ENCODE data around the gene GXYLT2.

The GXYLT2 gene

DNA sequence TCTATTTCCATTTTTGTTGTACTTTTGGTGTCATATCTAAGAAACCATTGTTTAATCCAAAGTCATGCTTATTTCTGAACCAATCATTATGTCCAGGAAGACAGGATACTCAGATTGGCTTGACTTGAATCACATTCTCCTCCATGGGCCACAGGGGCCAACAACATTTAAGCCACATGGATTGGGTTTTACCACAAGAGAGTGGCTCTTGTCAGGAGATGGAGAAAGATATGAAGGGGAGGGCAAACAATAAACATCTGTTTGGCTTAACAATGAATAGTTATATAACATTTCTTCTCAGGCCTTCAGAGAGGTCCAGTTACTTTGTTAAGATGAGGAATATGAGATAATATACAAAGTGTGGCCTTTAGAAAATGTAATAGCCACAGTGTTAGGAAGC lies 44.6 kb downstream of the GXYLT2 start:
- no peak for DNase-seq (ENCODE audit: low read depth)
- TF ChIP-seq, protein P1, sequence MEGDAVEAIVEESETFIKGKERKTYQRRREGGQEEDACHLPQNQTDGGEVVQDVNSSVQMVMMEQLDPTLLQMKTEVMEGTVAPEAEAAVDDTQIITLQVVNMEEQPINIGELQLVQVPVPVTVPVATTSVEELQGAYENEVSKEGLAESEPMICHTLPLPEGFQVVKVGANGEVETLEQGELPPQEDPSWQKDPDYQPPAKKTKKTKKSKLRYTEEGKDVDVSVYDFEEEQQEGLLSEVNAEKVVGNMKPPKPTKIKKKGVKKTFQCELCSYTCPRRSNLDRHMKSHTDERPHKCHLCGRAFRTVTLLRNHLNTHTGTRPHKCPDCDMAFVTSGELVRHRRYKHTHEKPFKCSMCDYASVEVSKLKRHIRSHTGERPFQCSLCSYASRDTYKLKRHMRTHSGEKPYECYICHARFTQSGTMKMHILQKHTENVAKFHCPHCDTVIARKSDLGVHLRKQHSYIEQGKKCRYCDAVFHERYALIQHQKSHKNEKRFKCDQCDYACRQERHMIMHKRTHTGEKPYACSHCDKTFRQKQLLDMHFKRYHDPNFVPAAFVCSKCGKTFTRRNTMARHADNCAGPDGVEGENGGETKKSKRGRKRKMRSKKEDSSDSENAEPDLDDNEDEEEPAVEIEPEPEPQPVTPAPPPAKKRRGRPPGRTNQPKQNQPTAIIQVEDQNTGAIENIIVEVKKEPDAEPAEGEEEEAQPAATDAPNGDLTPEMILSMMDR (IDR thresholded peaks at IDR 0.05; ENCODE audit: low read depth, low read length, missing control alignments) = no peak

DNA sequence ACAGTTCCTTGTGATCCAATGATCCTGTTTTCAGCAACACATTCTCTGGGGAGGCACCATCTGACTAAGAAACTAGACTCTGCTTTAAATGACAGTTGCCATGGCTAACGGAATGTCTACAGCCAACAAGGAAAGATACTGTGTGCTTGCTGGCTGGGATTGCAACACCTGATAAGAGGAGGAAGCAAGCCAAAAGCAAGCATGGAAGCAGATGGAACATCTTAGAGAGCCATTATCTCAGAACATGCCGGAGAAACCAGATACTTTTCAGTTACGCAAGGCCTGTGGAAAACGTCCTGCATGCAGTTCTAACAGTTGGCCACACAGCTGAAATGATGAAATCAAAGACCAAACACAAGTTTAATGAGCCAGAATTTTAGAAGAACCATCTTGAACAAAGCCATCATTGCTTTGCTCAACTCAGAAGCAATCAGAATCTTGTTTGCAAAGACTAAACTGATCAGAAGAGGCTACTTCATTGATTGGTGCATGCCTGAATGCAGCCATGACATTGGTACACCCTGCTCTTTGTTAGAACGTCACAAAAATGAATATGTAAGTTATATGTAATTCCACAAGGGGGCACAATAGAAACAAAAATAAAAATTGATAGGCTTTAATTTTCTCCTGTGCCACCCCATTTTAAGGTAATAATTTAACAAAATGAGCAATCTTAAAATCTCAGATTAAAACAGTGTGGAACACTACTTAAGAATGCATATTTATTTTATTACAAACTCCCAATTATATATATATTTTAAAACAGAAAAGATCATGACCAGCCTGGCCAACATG lies 50.8 kb downstream of the GXYLT2 start:
- TF ChIP-seq, protein P1 (IDR thresholded peaks at IDR 0.05; ENCODE audit: low read depth, low read length, missing control alignments) = peak; percentile 53
- no peak overlapping the region for H3K4me3 ChIP-seq (ENCODE audit: low read depth, low read length)
- DNase-seq (ENCODE audit: low read depth) = no peak

More for the DNA sequence above, 44.6 kb downstream of the GXYLT2 start:
- H3K4me3 ChIP-seq (ENCODE audit: low read depth, low read length) = no peak overlapping the region

DNA sequence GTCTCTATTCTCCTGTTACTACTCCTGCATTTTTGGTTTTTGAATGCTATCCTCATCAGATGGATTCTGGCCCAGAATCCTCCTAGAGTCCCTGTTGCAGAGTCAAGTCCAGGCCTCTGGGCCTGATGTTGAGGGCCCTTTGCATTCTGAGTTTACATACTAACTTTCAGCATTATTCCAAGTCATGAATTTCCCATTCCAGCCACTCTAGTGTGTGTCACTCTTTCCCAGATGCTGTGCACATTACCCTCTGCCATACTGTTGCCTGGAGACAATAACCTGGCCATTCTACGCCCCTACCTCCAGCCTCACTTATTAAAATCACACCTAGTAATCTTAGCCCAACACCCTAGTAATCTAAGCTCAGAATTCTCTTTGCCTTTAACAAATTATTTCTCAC lies 53.4 kb downstream of the GXYLT2 start:
- TF ChIP-seq, protein P1 (IDR thresholded peaks at IDR 0.05; ENCODE audit: low read depth, low read length, missing control alignments) = no peak
- no peak overlapping the region for H3K4me3 ChIP-seq (ENCODE audit: low read depth, low read length)
- DNase-seq (ENCODE audit: low read depth) = no peak

DNA sequence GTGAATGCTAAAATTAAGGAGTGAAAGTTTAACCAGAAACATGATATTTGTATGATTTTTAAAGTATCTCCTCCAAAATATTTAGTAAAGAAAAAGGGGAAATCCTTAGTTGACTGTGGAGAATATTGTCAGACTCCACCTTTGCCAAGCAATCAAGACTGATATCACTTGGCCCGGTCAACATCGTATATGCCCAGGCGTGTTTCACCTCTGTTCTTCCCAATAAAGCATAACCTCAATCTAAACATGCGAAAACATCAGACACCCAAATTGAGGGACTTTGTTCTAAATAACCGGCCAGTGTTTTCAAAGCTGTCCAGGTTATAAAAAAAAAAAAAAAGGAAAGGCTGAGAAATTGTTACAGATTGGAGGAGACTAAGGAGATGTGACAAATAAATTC lies 54.6 kb downstream of the GXYLT2 start:
- TF ChIP-seq, protein P1 (IDR thresholded peaks at IDR 0.05; ENCODE audit: low read depth, low read length, missing control alignments) = no peak
- H3K4me3 ChIP-seq (ENCODE audit: low read depth, low read length) = no peak overlapping the region

DNA sequence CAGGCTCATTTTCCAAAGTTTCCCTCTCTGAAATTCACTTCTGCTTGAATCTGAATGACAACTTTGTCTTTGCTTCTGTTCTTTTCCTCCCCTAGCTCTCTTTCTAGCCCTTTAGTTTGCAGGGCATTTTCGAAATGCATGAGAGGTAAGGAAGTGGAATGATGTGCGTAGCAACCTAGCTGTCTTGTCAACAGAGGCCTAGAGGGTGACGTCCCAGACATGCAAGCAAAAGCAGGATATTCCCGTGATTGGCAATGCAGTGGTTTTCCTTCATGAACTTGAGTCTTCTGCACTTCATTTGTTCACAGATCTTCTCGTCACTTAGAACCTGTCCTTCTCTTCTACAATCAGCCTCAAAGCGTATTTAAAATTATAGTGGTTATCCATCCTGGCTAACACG lies 56.9 kb downstream of the GXYLT2 start:
- no peak overlapping the region for H3K4me3 ChIP-seq (ENCODE audit: low read depth, low read length)
- DNase-seq (ENCODE audit: low read depth) = no peak
- TF ChIP-seq, protein P1 (IDR thresholded peaks at IDR 0.05; ENCODE audit: low read depth, low read length, missing control alignments) = no peak

More for the DNA sequence above, 54.6 kb downstream of the GXYLT2 start:
- no peak for DNase-seq (ENCODE audit: low read depth)

DNA sequence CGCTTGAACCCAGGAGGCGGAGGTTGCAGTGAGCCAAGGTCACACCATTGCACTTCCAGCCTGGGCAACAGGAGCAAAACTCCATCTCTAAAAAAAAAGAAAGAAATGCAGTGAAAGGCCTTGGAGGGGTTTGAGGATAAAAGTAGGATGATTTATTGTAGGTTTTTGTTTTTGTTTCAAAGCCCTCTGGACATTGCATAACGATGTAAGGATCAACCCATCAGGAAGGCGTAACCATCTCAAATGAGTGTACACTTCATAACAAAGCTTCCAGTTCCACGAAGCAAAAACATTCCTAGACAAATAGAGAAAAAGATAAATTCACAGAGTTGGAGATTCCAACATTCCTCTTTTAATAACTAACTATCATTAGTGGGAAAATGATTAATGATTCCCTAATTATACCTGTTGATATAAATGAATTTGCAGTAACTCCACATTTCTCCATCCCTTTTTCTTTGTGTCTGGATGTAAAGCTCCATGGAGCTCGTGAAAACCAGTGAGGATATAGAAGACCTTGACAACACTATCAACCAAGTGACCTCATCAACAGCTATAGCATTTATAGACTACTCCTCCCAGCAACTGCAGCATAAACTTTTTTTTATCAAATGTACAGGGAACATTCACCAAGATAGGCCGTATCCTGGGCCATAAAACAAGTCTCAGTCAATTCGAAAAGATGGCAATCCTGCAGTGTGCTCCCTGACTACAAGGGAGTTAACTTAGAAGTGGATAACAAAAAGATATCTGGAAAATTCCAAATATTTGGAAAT lies 60.1 kb downstream of the GXYLT2 start:
- TF ChIP-seq, protein P1 (IDR thresholded peaks at IDR 0.05; ENCODE audit: low read depth, low read length, missing control alignments) = no peak
- H3K4me3 ChIP-seq (ENCODE audit: low read depth, low read length) = no peak overlapping the region
- no peak for DNase-seq (ENCODE audit: low read depth)

All from GM12864 (cell line).